GM19455 (cell line): ENCODE data around the gene DDX51.
"Not testable (repeated sequence)": the region's sequence is repeated elsewhere in the genome, so short reads cannot be mapped to it uniquely, and the experiment has no call there.

Experiments used
- ATAC-seq: cut with Tn5 transposase; IDR thresholded peaks from one replicate; pipeline ENCODE4 v1.9.1; 2021; ENCODE audit not compliant: unreplicated experiment

The DDX51 gene

DNA sequence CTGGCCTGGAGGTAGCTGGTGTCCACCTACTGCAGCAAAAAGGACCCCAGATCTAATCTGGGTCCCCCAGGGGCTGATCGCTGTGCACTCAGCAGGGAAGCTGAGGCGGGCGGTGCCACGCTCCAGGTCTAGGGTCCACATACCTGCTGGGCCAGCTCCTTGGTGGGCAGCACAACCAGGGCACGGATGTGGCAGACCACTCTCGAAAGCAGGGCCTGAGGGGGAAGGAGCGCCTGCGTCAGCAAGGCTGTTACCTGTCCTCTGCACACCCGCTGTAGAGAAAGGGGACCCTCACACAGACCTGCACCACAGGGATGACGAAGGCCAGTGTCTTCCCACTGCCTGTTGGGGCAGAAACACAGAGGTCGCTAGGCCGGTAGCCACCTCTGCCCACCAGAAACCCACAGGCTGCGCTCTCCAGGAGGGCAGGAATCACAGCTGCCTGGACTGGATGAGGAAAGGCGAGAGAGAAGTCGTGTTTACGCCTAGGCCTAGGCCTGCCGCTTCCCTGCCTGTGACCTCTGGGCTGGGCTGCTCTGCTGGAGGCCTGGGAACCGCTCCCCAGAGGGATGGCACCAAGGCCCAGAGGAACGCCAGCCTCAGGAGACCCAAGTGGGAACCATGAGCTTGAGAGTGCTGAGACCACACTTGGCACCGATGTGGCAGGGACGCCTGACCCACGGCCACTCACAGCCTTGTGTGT is 2.0 kb downstream of the DDX51 start:
- ATAC-seq: no peak

DNA sequence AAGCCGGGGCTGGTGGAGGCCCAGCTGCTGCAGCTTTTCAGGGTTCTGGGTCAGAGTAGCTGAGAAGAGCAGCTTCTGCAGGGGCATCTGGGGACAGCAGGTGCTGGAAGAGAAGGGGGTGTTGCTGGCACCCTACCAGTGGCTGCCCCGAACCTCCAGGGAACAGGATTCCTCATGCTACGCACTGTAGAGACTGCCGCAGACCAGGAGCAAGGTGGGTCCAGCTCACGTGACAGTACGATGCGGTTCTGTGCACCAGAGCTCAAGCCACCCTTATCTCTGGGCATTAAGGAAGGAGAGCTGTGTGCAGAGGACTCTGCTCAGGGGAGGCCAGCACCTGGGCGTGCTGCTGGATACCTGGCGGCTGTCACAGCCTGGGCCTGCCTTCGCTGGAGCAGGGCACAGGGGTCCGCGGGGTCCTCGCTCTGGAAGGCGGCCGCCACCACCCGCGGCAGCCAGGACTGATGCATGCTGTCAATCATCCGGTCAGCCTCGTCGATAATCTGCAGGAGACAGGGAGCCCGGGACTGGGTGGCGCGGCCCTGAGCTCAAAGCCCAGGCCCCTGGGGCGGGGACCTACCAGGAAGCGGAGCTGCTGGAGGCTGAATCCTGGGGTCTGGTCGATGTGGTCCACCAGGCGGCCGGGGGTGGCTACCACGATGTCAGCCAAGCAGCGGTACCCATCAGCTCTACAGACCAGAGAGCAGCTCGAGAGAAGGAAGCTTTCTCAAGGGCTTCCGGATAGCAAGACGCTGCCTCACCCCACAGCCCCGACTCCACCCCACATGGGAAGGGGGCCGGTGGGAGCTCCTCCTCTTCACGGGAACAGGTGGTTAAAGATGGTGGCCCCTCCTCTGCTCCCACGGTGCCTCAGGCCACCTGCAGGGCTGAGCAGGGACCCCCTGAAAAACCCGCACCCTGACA is 2.9 kb downstream of the DDX51 start:
- no peak for ATAC-seq

DNA sequence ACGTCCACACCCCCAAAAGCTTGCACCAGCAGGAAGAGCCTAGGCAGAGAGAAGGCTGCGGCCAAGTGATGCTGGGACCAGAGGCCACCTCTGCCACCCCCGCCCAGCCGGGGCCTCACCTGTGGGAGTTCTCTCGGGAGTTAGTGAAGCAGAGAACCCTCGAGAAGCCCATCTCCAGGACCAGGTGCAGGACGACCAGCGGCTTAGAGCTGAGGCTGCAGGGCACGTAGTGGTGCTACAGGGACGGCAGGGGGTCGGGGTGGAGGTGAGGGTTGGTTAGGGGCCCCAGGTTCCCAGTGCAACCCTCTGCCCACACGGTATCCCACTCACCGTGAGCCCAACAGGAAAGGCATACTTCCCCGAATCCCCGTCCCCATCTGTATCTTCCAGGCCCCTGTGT is 3.6 kb downstream of the DDX51 start:
- no peak for ATAC-seq

DNA sequence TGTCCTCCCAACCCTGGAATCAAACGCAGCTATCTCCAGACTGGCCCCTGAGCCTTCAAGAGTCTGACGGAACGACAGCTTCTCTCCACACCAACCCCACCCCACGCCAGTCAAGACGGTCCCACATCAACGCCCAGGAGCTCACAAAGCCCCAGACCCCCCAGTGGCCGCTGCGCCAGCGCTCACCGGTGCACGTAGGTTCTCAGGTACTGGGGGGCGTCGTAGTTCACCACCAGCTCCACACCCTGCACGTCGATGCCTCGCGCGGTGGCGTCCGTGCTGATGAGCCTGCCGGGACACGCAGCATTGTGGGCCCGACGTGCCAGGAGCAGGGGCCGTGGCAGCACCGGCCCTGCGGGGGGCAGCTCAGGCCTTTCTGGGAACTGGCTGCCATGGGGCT is 4.2 kb downstream of the DDX51 start:
- ATAC-seq: no peak

DNA sequence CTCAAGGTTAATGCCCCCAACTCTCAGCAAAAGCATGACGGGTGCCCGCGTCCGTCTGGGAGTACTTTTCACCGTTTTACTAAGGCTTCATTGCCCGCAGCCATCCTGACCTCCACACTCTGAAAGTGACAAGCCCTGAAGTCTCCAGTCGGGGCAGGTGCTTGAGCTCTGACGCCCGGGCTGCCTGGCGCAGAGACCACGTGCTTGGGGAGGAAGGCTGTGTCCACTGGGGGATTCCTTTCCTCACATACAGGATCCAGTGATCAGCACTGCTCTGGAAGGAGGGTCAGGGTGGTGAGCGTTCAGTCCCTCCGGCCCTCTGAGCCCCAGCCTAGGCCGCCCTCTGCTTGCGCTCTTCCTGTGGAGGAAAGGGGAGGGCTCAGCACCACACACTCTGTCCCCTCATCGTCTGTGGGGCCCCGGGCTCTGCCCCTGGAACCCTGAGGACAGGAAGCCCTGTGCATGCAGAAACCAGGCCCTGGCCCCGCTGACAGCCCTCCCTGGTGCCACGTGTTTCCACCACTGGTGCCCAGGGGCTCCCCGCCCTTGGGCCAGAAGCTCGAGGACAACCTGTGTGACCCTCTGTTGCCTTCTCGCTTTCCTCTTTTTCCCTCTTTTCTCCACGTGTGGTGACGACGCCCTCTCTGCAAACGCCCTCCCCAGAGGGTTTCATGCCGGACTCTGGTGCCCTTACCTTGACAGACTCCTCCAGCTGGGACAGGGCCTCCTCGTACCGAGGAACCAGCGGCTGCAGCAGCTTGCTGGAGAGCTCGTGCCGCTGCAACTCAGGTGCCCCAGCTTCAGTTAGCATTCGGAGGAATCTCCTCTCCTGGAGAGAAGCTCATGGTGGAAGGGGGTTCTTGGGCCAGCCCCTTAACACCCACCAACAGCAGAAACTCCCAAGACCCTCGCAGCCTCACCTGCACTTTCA is 4.9 kb downstream of the DDX51 start:
- ATAC-seq: no peak

DNA sequence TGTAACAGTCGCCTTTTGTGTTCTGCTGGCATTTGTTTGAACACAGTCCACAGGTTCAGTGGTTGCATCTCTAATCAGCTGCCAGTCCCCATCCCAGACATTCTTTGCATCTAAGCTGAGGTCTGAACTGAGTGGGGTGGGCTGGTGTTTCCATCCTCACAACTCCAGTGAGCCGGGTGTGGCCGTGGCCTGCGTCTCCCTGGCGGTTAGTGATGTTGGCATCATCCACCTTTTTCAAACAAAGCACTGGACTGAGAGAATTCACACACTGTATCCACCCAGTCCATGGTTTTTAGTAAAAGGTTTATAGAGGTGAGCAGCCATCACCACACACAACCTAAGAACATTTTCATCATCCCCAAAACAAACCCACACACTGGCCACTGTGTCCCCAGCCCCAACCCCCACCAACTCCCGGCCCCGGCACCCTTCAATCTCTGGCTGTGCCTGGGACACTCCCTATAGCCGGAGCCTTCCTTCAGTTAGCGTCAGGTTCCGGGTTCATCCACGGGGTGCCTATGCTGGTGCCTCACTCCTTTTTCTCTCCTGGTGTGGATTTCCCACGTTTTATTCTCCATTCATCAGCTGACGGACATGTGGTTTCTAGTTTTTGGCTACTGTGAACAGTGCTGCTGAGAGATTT is 6.5 kb downstream of the DDX51 start:
- no peak for ATAC-seq

DNA sequence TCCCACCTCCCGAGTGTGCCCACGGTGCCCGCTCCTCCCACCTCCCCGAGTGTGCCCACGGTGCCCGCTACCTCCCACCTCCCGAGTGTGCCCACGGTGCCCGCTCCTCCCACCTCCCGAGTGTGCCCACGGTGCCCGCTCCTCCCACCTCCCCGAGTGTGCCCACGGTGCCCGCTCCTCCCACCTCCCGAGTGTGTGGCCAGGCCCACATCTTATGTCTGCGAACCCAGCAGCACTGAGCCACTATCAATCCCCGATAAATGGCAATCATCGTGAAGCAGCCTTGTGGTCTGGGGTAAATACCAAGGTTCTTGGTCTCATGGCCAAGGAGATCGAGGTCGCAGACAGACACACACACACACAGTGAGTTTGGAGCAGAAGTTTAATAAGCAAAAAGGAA is 7.9 kb downstream of the DDX51 start:
- not testable (repeated sequence) for ATAC-seq

DNA sequence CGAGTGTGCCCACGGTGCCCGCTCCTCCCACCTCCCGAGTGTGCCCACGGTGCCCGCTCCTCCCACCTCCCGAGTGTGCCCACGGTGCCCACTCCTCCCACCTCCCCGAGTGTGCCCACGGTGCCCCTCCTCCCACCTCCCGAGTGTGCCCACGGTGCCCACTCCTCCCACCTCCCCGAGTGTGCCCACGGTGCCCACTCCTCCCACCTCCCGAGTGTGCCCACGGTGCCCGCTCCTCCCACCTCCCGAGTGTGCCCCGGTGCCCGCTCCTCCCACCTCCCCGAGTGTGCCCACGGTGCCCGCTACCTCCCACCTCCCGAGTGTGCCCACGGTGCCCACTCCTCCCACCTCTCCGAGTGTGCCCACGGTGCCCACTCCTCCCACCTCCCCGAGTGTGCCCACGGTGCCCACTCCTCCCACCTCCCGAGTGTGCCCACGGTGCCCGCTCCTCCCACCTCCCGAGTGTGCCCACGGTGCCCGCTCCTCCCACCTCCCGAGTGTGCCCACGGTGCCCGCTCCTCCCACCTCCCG is 9.4 kb downstream of the DDX51 start:
- not testable (repeated sequence) for ATAC-seq

DNA sequence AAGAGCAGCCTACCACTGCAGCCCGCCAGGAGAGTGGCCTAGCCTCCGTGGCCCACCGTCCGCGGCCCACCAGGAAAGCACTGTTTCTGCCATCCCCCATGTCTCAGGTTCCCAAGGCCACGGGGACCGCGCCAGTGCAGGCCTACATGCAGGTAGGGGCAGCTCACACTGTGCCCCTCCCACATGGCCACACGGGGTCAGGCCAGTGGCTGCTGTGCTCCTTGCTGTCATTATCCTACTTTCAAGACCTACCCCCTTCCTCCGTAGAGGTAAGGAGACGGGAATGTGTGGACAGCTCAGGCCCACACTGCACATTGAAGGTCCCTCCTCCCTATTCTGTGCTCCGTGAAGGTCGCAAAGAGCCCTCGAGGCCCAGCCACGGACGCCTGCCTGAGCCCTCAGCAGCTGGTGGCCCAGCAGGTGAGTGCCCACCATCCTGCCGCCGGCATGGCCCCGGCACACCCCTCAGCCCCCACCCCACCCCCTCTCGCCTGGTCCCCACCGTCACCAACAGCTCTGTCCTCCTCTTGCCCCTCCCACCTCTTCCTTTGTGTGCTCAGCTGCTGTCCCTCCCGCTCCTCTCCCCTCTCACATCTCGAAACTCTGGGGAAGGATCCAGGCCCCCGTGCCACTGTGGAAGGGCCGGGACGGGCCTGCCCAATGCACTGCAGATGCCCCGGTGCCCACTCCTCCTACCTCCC is 10.0 kb downstream of the DDX51 start:
- no peak for ATAC-seq

DNA sequence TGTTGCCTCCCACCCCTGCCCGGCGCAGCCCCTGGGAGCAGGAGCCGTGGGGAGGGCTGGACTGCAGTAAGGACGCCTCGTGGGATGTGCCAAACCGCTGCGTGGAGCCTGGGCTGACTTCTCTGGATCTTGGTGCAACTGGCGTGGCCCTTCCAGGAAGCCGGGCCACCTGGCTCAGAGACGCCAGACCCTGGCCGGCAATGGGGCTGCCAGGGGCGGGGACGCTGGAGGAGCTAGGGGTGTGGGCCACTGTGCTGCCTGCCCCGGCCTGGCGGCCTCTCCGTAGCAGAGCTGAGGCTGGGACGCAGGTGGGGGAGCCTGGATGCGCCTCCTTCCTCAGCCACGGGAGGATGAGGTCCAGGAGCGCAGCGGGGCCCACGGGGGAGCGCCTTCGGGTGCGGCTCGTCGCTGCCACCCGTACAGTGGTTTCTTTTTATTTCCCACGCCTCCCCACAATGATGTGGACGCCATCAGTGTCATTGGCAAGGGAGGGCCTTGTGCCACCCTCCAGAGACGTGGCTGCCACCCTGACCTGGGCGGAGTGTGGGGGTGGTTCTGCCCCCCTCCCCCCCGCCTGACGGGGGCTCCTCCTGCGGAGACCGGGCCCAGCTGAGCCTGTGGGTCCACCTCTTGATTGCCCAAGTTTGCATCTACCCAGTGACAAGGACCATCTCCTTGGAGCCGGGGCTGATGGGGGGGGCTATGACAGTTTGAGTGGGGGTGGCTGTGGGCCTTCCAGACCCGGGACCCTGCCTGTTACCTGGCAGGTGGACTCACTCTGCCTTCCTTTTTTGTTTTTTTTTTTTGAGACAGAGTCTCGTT is 11.3 kb downstream of the DDX51 start:
- ATAC-seq: no peak

DNA sequence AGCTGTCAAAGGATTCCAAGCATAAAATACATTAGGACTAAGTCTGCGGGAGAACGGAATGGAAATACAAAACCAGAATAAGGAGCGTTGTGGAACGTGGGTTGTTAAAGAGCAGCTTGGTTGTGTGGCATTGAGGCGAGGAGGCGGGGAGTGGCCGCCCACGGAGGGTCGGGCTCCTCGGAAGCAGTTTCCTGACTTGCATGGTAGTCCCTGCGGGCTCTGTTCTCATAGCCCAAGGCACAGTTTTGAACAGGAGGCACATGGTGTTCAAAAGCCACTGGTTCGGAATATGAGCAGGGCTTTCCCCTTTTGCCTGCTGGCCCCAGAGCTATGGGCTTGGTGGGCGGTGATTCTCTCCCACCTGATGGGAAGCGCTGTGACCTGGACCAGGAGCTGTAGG is 12.2 kb downstream of the DDX51 start:
- ATAC-seq: no peak

DNA sequence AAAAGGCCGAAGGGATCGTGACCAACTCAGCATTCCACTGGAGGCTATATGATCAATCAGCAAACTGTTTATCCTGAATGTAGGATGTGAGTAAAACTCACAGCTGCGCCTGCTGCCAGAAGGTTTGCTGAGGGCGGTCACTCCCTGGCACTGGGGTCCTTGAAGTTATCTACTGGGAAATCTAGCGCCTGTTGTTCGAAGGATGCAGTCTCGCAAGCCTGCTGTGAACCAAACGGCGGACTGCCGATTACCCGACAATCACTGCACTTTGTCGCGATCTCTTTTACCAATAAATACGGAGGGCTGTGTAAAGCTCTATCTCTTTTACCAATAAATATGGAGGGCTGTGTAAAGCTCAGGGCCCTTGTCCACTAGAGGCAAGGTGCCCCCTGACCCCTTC is 12.9 kb downstream of the DDX51 start:
- ATAC-seq: no peak

DNA sequence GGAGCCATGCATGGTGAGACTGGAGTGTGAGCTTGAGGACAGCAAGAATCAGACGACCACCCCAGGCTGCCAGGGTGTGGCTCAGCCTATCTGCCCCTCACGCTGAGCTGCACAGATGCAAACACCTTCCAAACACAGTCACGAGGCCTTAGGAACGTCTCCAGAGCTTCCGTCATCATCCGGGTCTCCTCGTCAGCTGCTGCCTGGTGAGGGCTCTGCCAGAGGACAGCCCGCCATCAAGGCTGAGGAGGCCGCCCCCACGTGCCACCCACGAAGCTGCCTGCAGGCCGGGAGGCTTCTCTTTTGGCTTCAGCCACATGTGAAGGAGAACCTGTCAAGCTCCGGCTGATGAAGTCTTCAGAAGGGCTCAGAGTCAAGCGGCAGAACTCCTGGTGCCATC is 13.4 kb downstream of the DDX51 start:
- no peak for ATAC-seq

DNA sequence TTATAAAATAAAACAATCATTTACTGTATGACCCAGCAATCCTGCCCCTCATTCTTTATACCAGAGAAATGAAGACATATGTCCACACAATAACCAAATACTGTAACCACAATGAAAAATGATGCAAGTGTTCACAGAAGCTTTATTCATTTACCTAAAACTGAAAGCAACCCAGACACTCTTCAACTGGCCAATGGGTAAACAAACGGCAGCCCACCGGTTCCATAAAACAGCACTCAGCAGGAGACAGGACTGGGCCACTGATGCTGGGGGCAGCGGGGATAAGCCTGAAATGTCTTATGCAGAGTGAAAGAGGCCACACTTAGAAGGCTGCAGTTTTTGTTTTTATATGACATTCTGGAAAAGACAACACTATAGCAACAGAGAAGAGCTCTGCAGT is 15.1 kb downstream of the DDX51 start:
- no peak for ATAC-seq

DNA sequence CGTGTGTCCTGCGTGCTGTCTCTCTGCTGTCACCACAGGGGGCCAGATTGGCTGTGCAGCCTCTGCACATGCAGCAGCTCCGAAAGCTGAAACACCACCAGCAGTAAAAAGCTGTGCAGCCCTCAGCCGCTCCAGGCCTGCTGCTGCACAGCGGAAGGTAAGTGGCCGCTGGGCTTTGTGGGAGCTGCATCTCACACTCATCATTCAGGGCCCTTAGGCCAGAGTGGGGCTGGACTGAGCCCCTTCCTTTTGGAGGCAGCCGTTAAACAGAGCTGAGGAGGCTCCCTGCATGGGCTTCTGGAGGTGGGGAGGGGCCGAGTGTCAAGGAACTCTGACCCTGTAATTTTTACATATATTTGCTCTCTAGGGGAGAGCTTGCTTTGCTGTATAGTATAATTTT is 17.1 kb downstream of the DDX51 start:
- no peak for ATAC-seq

DNA sequence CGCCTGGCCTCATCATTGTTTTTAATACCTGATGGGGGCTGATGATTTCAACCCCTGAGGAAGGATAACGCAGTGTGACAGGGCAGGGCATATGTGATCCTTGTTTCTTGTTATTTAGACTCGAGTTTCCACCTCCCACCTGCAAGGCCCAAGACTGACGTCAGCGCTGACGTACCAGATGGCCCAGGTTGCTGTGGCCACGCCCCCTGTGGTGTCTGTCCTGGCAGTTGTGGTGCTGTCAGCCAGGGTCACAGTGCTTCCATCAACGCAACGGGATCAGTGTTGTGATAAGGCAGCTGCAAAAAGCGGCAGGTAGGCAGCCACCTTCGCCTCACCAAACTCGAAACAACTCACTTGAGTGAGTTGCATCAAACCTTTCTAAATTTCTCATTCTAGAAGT is 18.4 kb downstream of the DDX51 start:
- ATAC-seq: no peak

DNA sequence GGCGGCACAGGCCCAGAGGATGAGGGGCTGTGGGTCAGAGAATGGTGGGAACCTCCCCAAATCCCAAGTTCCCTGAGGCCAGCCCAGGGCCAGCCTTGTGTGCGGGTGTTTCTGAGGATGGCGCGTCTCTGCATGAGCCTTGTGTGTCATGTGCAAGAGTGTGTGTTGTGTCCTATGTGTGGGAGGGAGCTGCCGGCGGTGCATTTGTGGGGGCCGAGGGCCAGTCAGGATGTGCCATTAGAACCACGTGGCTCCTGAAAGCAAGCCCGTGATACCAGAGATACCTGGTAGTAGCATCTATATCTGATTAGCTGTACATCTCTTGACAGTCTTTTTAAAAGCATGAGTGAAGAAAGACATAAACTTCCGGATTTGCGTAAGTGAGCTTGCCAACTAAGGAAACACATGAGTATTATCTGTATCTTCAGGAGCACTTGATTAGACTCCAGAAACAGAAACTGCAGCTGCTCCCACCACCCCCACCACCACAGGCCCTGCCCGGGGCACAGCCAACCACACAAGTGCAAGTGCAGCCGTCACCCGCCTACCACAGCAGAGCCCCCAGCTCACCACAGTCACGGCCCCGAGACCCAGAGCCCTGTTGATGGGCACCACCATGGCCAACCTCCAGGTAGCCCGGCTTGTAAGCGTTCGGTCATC is 19.2 kb downstream of the DDX51 start:
- ATAC-seq: no peak

DNA sequence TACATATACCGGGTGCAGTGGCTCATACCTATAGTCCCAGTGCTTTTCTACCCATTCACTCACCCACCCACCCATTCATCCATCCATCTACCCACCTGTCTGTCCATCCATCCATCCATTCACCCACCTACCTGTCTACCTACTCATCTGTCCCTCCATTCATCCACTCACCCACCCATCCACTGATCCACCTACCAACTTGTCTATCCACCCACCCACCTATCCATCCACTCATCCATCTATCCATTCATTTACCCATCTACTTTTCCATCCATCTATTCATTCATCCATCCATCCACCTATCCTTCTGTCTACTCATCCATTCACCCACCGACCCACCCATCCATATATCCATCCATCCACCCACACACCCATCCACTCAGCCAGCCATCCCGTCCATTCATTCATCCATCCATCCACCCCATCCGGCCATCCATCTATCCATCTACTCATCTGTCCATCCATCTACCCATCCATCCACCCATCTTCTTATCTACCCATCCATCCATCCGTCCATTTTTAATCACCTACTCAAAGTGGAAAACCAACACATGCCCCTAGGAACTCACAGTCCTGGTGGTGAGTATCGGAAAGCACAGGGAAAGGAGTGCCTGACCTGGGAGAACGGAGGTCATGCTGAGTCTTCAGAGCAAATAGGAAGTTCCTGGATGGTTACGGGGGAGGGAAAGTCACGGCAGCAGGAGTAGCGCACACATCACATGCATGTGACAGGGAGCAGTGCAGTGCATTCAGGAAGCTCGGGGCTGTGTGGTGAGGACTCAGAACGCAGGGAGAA is 20.0 kb downstream of the DDX51 start:
- ATAC-seq: no peak
